Activated CD8-positive, alpha-beta memory T cell treated with anti-CD3 and anti-CD28 coated beads for 36 hours (primary cell): ENCODE results near the gene FOXP2. TPM values are rescaled to one million over a fixed set of nuclear protein-coding genes. Genes with fewer than 3 reads are reported as not detected.

Experiments used
- CTCF ChIA-PET: fragments of 350-600 bp; sonication (Branson Sonifier 250); formaldehyde crosslinking; loops from one replicate; lab custom pipeline; 2021; ENCODE audit warnings: antibody characterized with exemption; lab: Charles Lee
- POLR2A ChIA-PET: fragments of 350-600 bp; sonication (Branson Sonifier 250); formaldehyde crosslinking; loops from one replicate; lab custom pipeline; 2021; ENCODE audit warnings: antibody characterized with exemption; lab: Charles Lee
- total RNA-seq, 2 experiments: library from RNA; stranded (reverse); gene quantifications; one replicate each; pipeline ENCODE4 v1.2.3, GENCODE V29; 2021

FOXP2 gene
- total RNA-seq, 2 experiments from 2014 or later, result not detected

- ChIA-PET POLR2A (no interaction called here), CTCF (no interaction called here)
These were observed 272.6 kb downstream of the FOXP2 start for GRCh38 chr7:114687238-114687637.

DNA sequence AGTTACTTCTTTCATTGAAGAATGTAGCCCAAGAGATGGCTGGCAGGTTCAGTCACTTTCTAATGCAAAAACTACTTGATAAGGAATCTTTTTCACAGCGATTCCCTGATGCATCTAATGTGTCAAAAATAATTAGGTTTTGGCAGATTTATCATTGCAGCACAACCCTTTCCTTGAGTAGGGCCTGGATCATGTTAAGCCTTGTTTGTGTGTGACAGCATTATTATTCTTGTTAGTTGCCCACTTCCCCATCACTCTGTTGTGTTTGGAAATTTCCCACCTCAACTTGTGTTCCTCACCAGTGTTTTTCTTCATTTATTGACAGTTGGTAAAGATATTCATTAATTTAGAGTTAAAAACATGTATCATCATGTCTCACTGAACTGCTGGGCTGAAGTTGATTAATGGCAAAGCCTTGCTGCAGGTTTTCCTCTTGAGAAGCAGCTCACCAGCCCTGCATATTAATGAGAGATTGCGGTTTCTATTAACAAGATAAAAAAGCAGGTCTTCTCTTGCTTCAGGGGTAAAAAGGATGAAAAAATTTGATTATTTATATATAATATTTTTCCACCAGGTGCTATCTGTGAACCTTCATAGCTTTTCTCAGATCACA, 273.9 kb downstream of the FOXP2 start:
- CTCF ChIA-PET, result no interaction called here
- POLR2A ChIA-PET, result no interaction called here

GRCh38 chr7:114689406-114689805, 274.8 kb downstream of the FOXP2 start:
- CTCF ChIA-PET, result no interaction called here
- POLR2A ChIA-PET, result no interaction called here

DNA sequence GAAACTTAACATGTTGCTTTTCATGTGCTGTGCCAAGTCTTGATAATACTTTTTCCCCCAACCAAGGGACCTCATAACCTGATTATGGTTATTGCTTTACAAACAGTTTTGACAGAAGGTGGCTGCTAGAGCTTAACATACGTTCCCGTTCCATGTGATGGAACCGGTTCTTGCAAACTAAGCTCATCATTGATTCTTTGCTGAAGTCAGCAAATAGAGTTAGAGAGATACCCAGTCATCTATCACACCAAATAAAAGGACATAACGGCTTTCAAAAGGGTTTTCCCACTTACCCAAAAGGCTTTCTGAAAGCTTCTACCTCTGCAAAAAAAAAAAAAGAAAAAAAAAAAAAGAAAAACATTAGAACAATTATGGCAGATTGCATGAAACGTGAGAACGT, 277.0 kb downstream of the FOXP2 start:
- CTCF ChIA-PET, result no interaction called here
- POLR2A ChIA-PET, result no interaction called here

DNA sequence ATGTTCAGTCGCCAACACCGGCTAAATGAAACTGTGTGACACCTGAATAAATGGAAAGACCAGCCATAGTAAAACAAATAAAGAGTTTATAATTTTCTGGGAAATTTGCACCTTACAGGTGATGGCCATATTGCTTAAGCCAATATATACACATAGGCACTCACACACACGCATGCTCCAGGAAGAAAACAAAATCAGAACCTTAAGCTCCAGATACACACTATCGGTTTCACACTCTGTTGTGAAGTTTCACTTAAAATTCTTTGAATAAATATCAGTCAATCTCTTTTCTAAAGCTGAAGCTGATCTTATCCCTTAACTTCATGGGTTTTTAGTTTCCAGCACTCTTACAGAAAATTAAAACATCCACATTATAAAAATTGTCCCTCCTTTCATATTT, 280.6 kb downstream of the FOXP2 start:
- ChIA-PET CTCF (no interaction called here), POLR2A (no interaction called here)

GRCh38 chr7:114700247-114700928, 285.8 kb downstream of the FOXP2 start:
- ChIA-PET POLR2A (no interaction called here), CTCF (no interaction called here)

GRCh38 chr7:114703677-114704076, 289.1 kb downstream of the FOXP2 start:
- ChIA-PET POLR2A (interaction anchor here (0.7 kb wide), 1 partner anchor 242 kb away, joined by 3 read pairs; no protein-coding TSS in a partner anchor), CTCF (no interaction called here)

DNA sequence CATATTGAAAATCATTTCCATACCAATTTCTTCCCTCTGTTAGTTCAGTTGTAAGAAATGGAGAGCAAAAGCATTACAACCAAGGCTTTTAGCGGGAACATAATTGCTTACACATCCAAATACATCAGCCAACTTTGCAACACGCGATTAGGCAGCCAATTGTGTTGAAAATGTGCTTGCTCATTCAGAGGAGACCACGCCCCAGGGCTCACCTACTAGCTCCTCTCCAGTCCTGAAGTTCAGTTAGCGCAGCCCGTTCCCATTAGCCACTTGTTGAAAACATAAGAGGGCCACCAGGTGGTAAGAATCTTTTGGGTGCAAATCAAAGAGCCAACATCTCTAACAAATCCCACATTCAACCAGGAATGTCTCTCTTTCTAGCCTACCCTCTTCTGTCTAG, 294.0 kb downstream of the FOXP2 start:
- ChIA-PET CTCF (no interaction called here), POLR2A (no interaction called here)

DNA sequence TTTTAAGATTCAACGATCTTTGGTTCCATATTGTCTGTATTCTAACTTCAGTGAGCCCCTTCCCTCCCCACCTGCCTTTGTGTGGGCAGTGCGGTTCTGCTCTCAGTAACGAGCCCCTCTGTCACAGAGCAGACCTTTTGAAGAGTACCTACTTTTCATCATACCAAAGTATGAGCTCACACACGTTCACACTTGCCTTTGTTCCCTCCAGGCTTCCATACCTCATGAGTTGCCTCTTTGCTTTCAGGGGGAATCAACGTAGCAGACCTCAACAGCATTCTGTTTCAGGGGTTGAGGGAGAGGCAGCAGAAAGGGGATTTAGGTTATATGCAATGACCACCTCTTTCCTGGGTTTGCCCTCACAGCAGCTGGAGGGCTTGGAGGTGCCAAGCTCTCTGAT, 295.9 kb downstream of the FOXP2 start:
- POLR2A ChIA-PET, result no interaction called here
- CTCF ChIA-PET, result interaction anchor here (0.9 kb wide), 1 partner anchor 56 kb away, joined by 3 read pairs; no protein-coding TSS in a partner anchor

DNA sequence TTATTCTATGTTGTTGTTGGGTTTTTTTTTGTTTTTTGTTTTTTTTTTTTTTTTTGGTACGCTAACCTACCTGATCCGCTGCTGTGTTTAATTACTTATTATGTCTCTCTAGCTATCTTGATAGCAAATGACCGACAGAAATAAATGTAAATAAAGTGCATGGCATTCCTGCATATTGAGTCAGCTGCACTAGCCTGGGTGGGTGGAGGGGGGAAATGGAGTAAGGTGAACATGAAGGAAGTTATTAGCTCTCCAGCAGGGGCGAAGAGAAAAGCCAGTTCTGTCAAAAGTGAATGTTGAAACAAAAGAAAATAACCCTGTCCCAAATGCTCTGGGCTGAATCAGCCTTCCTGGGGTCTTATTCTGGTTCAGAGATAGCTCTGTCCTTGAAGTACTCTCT, 296.6 kb downstream of the FOXP2 start:
- POLR2A ChIA-PET, result no interaction called here
- CTCF ChIA-PET, result no interaction called here

- CTCF ChIA-PET, result no interaction called here
- POLR2A ChIA-PET, result no interaction called here
These were observed 301.3 kb downstream of the FOXP2 start for GRCh38 chr7:114715907-114716306.

DNA sequence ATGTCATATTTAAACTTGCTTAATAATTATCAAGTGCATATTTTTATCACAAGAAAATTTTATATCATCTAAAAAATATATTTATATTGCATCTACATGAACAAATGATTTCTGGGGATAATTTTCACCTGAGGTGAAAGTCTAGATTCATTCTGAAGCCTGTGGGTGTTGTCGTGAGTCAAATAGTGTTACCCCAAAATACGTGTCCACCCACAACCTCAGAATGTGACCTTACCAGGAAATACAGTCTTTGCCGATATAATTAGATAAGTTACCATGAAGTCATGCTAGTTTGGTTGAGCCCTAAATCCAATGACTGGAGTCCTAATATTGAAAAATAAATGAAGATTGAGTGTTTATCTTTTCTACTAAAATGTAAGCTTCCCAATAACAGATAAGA, 304.2 kb downstream of the FOXP2 start:
- POLR2A ChIA-PET, result no interaction called here

GRCh38 chr7:114720725-114721124, 306.1 kb downstream of the FOXP2 start:
- ChIA-PET POLR2A (no interaction called here), CTCF (no interaction called here)

More for the DNA sequence above, 304.2 kb downstream of the FOXP2 start:
- CTCF ChIA-PET, result no interaction called here

- ChIA-PET CTCF (no interaction called here), POLR2A (no interaction called here)
These were observed 307.9 kb downstream of the FOXP2 start for GRCh38 chr7:114722562-114722961.

- POLR2A ChIA-PET, result no interaction called here
- CTCF ChIA-PET, result no interaction called here
These were observed 308.7 kb downstream of the FOXP2 start for GRCh38 chr7:114723308-114723707.

GRCh38 chr7:114740095-114740494, 325.5 kb downstream of the FOXP2 start:
- POLR2A ChIA-PET, result no interaction called here
- CTCF ChIA-PET, result no interaction called here

- POLR2A ChIA-PET, result no interaction called here
- CTCF ChIA-PET, result no interaction called here
These were observed 326.3 kb downstream of the FOXP2 start for GRCh38 chr7:114740941-114741340.

- ChIA-PET POLR2A (no interaction called here), CTCF (no interaction called here)
These were observed 327.3 kb downstream of the FOXP2 start for GRCh38 chr7:114741911-114742310.
